GM12891 (cell line): Measurements from ENCODE around the gene RYR2.

Experiments
- PAX5 ChIP-seq: IDR thresholded peaks from 2 replicates; pipeline ENCODE4 v1.6.1; 2011; ENCODE audit warnings: low read length, moderate library complexity, mild to moderate bottlenecking; ENCODE audit not compliant: insufficient read depth, severe bottlenecking
- POLR2A ChIP-seq: IDR thresholded peaks from 2 replicates; pipeline ENCODE4 v1.6.1; 2011; ENCODE audit warnings: low read depth, low read length, control low read depth
- POLR2AphosphoS5 ChIP-seq: IDR thresholded peaks from 2 replicates; pipeline ENCODE4 v1.6.1; 2011; ENCODE audit warnings: low read depth, low read length, control low read depth
- TAF1 ChIP-seq: IDR thresholded peaks from 2 replicates; pipeline ENCODE4 v1.6.1; 2011; ENCODE audit warnings: low read depth, low read length, control low read depth

DNA sequence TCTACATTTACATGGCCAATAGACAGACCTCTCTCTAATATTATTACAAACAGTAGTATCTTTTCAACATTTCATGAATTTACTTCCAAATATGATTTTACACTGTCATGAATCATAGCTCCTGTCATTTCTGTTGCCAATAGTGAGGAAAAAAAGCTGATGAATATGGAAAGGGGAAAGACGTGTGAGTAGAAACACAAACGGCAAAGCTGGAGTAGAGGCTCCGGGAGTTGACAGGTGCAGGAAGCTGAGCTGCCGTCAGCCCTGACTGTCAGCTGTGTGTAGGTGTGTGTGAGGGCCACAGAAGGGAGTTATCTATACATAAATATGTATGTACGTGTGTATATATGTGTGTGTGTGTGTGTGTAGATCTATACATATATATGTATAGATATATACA is 431.9 kb downstream of the RYR2 start:
- TF ChIP-seq POLR2AphosphoS5, result no peak
- no peak for TF ChIP-seq PAX5
- TF ChIP-seq POLR2A, result no peak
- no peak for TF ChIP-seq TAF1
